PC-9 (cell line): ENCODE data around the gene CNBD2. TPM values are rescaled to one million over a fixed set of nuclear protein-coding genes. Genes with fewer than 3 reads are reported as not detected.

Source experiments
- BruUV-seq: library from RNA; stranded (reverse); fragments of 400-500 nt; replicated peaks from 2 replicates; lab custom pipeline; 2021; lab: Mats Ljungman, UMichigan
- CTCF ChIA-PET: fragments of 300-600 bp; sonication (Branson Sonifier 250); formaldehyde crosslinking; loops from one replicate; lab custom pipeline; 2022; ENCODE audit warnings: antibody characterized with exemption; lab: Charles Lee
- POLR2A ChIA-PET: fragments of 300-600 bp; sonication (Branson Sonifier 250); formaldehyde crosslinking; loops from one replicate; lab custom pipeline; 2022; ENCODE audit warnings: antibody characterized with exemption; ENCODE audit not compliant: unreplicated experiment; lab: Charles Lee
- DNase-seq, 2 experiments: peaks; one replicate each; pipeline versions ENCODE4 v3.0.0 to v3.0.0-alpha.2; 2015 to 2022; ENCODE audit warnings: mixed read lengths in 1 of 2
- H2AFZ ChIP-seq: fragments of 200-600 bp; sonication (generic); 2 replicates; pipeline ENCODE4 v1.8.1; 2017; ENCODE audit warnings: antibody characterized with exemption
- H3F3A ChIP-seq: fragments of 200-600 bp; sonication (generic); 2 replicates; pipeline ENCODE4 v1.8.1; 2017; ENCODE audit warnings: antibody characterized with exemption, mild to moderate bottlenecking, low read depth; ENCODE audit not compliant: insufficient read depth
- H3K27ac ChIP-seq: fragments of 200-600 bp; sonication (generic); 2 replicates; pipeline ENCODE4 v1.6.1; 2016; ENCODE audit warnings: mixed run types
- H3K27me3 ChIP-seq: fragments of 200-600 bp; sonication (generic); 2 replicates; pipeline ENCODE4 v1.6.1; 2016; ENCODE audit warnings: low read depth, mixed run types; ENCODE audit not compliant: insufficient read depth
- H3K36me3 ChIP-seq: fragments of 200-600 bp; sonication (generic); 2 replicates; pipeline ENCODE4 v1.6.1; 2016; ENCODE audit warnings: low read depth, mixed run types
- H3K4me1 ChIP-seq: fragments of 200-600 bp; sonication (generic); replicated peaks from 2 replicates; pipeline ENCODE4 v1.6.1; 2016; ENCODE audit warnings: mixed run types; ENCODE audit not compliant: insufficient read depth
- H3K4me2 ChIP-seq: fragments of 200-600 bp; sonication (generic); 2 replicates; pipeline ENCODE4 v1.6.1; 2017; ENCODE audit warnings: mixed run types
- H3K4me3 ChIP-seq: fragments of 200-600 bp; sonication (generic); 2 replicates; pipeline ENCODE4 v1.6.1; 2016; ENCODE audit warnings: mixed run types
- H3K79me2 ChIP-seq: fragments of 200-600 bp; sonication (generic); 2 replicates; pipeline ENCODE4 v1.6.1; 2017; ENCODE audit warnings: low read depth, mixed run types
- H3K9me2 ChIP-seq: fragments of 200-600 bp; sonication (generic); 2 replicates; pipeline ENCODE4 v1.8.1; 2017; ENCODE audit warnings: mild to moderate bottlenecking; ENCODE audit not compliant: insufficient read depth
- H3K9me3 ChIP-seq: fragments of 200-600 bp; sonication (generic); 2 replicates; pipeline ENCODE4 v1.8.1; 2016; ENCODE audit warnings: low read depth; ENCODE audit not compliant: insufficient read depth
- H4K20me1 ChIP-seq: fragments of 200-600 bp; sonication (generic); 2 replicates; pipeline ENCODE4 v1.8.1; 2017; ENCODE audit not compliant: insufficient read depth
- EZH2 ChIP-seq: fragments of 200-600 bp; sonication (generic); IDR thresholded peaks from 2 replicates; pipeline ENCODE4 v1.8.0; 2017; ENCODE audit warnings: antibody characterized with exemption, low read depth
- intact Hi-C: fragments of 100-400 bp; cut with micrococcal nuclease; formaldehyde crosslinking; loops from one replicate; pipeline ENCODE4 v1.10.0; 2022; ENCODE audit not compliant: unreplicated experiment
- total RNA-seq: library from RNA; stranded (reverse); gene quantifications from 2 replicates; pipeline ENCODE4 v1.2.3, GENCODE V29; 2021
- TF ChIP-seq, protein P1 (sequence below): fragments of 200-600 bp; sonication (generic); conservative IDR thresholded peaks from 2 replicates; pipeline ENCODE4 v1.6.1; 2017; ENCODE audit warnings: mixed run types, antibody characterized with exemption, mild to moderate bottlenecking, moderate library complexity

Gene CNBD2
- total RNA-seq, 1 experiment from 2014 or later: 7.3 TPM

DNA sequence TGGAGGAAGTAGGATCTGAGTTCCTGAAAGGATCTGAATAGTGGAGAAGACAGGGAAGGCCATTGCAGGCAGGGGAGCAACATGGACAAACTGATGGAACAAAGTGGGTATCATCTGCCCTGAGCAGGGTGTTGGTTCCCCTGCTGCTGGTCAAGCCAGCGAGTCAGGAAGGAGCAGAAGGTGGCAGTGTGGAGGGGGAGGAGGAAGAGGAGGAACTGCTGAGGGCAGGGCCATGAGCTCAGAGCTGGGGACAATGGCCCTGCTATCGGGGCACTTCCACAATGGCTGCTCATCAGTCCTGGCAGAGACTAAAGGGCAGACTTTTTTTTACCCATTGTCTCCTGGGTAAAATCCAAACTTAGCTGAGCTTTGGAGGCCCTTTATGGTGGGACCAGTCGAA, 13.6 kb downstream of the CNBD2 start:
- Histone ChIP-seq H3F3A (peaks cover 6% of the 10 kb centered on the region; the same call in 1 of the 2 replicates), H3K27ac (no peak overlapping the region), H3K27me3 (no peaks in the 10 kb centered on the region), H3K9me2 (no peaks in the 10 kb centered on the region), H3K4me2 (no peak overlapping the region), H3K79me2 (no peaks in the 10 kb centered on the region), H3K9me3 (no peaks in the 10 kb centered on the region), H2AFZ (no peak overlapping the region), H3K4me1 (no peaks in the 10 kb centered on the region; the same call in 1 of the 2 replicates), H3K4me3 (no peak overlapping the region), H3K36me3 (no peaks in the 10 kb centered on the region), H4K20me1 (no peaks in the 10 kb centered on the region)
- POLR2A ChIA-PET: interaction anchor here (0.7 kb wide), 1 partner anchor 276 kb away, joined by 3 read pairs; no protein-coding TSS in a partner anchor
- TF ChIP-seq EZH2: no peak
- TF ChIP-seq, protein P1, sequence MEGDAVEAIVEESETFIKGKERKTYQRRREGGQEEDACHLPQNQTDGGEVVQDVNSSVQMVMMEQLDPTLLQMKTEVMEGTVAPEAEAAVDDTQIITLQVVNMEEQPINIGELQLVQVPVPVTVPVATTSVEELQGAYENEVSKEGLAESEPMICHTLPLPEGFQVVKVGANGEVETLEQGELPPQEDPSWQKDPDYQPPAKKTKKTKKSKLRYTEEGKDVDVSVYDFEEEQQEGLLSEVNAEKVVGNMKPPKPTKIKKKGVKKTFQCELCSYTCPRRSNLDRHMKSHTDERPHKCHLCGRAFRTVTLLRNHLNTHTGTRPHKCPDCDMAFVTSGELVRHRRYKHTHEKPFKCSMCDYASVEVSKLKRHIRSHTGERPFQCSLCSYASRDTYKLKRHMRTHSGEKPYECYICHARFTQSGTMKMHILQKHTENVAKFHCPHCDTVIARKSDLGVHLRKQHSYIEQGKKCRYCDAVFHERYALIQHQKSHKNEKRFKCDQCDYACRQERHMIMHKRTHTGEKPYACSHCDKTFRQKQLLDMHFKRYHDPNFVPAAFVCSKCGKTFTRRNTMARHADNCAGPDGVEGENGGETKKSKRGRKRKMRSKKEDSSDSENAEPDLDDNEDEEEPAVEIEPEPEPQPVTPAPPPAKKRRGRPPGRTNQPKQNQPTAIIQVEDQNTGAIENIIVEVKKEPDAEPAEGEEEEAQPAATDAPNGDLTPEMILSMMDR: no peak
- intact Hi-C loops: no loop called here
- CTCF ChIA-PET: interaction anchor here (0.6 to 1.4 kb wide), 2 partner anchors 9 to 17 kb away, joined by 3 to 6 read pairs; no protein-coding TSS in a partner anchor
- BruUV-seq: no TSS peak
- DNase-seq: no peak

DNA sequence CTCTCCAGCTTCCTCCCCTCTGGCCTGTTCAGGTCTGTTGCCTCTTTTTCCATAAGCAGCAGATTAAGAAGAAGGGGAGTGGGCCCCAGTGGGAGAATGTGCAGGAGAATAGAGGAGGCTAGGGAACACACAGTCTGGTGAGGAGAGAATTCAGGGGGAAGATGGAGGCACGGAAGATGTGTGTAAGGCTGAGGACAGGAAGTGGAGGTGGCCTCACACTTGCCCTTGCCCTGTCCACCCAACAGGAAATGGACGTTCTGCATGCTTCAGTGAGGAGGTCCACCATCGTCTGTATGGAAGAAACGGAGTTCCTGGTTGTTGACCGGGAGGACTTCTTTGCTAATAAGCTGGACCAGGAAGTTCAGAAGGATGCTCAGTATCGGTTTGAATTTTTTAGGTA, 16.0 kb downstream of the CNBD2 start:
- Histone ChIP-seq H3K79me2 (no peaks in the 10 kb centered on the region), H3K4me3 (no peak overlapping the region), H3K27me3 (no peaks in the 10 kb centered on the region), H3K27ac (no peak overlapping the region), H3F3A (peaks cover 6% of the 10 kb centered on the region; the same call in 1 of the 2 replicates), H3K9me2 (no peaks in the 10 kb centered on the region), H3K9me3 (no peaks in the 10 kb centered on the region), H2AFZ (no peak overlapping the region), H3K4me1 (no peaks in the 10 kb centered on the region), H3K36me3 (no peaks in the 10 kb centered on the region), H4K20me1 (no peaks in the 10 kb centered on the region), H3K4me2 (no peak overlapping the region)
- no peak for TF ChIP-seq EZH2
- TF ChIP-seq, protein P1: no peak
- DNase-seq: no peak
- no TSS peak for BruUV-seq
- CTCF ChIA-PET: no interaction called here
- intact Hi-C loops: no loop called here
- POLR2A ChIA-PET: interaction anchor here (0.6 to 0.7 kb wide), 2 partner anchors 241 to 521 kb away, joined by 3 to 45 read pairs; no protein-coding TSS in a partner anchor

DNA sequence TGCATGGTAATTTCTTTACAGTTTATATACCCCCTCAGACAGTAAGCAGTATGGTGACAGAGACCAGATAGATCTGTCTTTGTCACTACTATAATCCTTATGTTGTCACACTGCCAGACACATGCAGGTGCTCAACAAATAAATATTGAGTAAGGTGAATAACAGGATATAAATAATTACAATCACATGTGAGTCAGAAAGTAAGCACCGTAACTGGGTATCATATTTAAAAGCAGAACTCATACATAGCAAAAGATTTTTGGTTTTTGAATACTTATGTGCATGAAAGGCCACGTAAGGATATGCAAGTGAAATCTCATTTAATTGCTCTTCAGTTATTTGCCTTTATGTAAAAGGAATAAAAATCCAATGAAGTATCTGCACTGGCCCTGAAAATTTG, 17.4 kb downstream of the CNBD2 start:
- DNase-seq: peak in 1 of 2 experiments; percentile 55
- no peak for TF ChIP-seq EZH2
- TF ChIP-seq, protein P1: no peak
- intact Hi-C loops: no loop called here
- BruUV-seq: no TSS peak
- POLR2A ChIA-PET: no interaction called here
- no peaks in the 10 kb centered on the region for H3K27me3 ChIP-seq
- no peaks in the 10 kb centered on the region for H4K20me1 ChIP-seq
- no peak overlapping the region for H3K4me3 ChIP-seq
- no peaks in the 10 kb centered on the region for H3K79me2 ChIP-seq
- H2AFZ ChIP-seq: no peak overlapping the region
- no peaks in the 10 kb centered on the region for H3K36me3 ChIP-seq
- H3K9me2 ChIP-seq: no peaks in the 10 kb centered on the region
- H3K4me1 ChIP-seq: no peaks in the 10 kb centered on the region
- H3F3A ChIP-seq: peaks cover 6% of the 10 kb centered on the region; the same call in 1 of the 2 replicates
- H3K27ac ChIP-seq: no peak overlapping the region
- CTCF ChIA-PET: no interaction called here
- H3K9me3 ChIP-seq: no peaks in the 10 kb centered on the region
- H3K4me2 ChIP-seq: no peak overlapping the region
